HG02884 (cell line): Measurements from ENCODE around the gene VSIR.

Experiments
- ATAC-seq: cut with Tn5 transposase; IDR thresholded peaks from one replicate; pipeline ENCODE4 v1.9.1; 2021; ENCODE audit warnings: mild to moderate bottlenecking, moderate library complexity; ENCODE audit not compliant: unreplicated experiment

Gene VSIR

DNA sequence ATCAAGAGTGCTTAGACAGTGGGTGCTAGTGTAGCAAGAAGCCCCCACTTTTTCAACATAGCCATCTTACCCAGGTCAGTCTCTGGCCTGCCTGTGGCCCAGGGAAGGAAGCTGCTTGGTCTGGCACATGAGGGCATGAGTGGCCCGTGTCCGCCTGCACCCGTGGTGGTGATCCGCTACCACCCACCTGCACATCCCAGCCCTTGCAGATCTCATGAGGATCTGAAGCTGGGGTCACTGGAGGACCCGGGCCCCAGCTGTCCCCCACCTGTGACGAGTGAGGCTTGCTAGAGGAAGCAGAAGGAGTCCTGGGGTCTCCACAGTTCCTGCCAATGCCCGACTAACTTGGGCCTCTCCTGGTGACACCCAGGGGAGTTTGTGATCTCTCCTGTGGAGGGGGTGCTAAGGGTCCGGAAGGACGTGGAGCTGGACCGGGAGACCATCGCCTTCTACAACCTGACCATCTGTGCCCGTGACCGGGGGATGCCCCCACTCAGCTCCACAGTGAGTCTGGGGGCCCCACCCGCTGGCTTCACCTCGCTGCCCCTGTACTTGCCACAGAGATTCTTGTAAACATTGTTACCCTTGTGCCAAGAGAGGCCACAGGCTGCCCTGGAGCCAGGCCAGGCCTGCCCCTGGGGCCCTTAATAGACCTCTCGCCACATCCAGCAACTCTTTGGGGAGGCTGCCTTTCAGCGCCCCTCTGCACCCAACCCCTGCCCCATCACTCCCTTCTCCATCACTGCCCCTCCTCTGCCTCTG lies 10.8 kb upstream of the VSIR start:
- ATAC-seq: no peak

DNA sequence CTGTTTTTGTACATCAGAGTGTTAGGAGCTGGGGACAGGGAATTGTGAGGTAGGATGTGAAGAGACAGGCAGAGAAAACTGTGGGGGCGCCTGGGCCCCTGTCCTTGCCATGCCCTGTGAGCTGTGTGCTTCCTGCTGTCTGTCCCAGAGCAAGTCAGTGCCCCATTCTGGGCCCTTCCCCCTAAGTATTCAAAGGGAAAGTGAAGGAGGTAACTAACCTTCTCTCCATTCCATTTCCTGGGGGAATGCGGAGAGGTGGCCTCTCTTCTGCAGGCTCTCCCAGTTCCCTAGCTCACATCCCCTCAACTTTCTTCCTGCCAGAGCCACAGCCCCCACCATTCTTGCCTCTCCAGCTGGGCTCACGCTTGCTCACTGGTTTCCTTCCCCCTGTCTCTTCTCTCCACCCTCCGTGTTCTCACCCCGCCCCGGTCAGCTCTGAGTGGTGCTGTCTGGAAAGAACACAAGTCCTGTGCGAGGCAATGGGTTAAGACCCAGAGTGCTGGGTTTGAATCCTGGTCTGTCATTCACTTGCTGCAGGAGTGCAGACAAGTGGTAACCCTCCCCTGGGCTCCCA lies 9.7 kb upstream of the VSIR start:
- ATAC-seq: no peak

DNA sequence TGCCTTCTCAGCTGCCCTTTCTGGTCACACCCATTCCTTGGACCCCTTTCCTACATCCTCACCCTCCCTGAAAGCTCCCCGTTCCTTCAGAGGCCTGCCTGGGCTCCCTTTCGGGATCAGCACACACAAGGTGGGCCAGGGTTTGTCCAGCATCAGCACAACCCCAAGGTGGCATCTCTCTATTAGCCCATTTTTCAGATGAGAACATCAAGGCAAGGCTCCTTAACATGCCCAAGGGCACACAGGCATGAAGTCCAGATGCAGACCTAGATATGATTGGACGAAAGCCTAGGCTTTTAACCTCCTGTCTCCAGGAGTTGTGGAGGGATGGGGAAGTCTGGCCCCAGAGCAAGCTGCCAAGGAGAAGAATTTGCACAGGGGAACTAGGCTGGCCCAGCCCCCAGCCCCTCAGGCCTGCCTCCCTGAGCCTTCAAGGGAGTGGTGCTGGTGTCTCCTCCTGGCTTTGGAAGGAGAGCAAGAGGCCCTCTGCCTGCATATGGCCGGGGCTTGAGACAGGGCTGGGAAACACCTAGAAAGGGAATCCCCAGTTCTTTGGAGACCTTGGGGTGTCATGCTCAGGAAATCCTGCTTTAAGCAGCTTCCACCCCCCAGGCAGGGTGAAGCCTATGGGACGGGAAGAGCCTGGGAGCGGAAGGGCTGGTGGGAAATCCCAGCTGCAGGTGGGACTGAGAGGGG lies 9.0 kb upstream of the VSIR start:
- ATAC-seq: no peak

DNA sequence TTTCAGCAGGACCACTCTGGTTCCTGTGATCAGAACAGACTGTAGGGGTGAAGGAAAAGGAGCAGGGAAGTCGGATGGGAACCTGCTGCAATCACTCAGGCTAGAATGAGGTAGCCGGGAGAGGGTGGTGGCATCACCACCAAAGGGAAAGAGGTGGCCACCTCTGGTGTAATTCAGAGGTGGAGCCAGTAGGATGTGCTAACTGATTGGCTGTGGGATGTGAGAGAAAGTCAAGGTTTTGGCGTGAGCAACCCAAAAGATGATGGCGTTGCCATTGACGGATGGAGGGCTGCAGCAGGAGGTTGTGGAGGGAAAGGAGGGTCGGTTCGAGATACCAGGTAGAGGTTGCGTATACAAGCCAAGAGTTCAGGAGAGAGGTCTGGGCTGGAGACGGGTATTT lies 7.4 kb upstream of the VSIR start:
- no peak for ATAC-seq

DNA sequence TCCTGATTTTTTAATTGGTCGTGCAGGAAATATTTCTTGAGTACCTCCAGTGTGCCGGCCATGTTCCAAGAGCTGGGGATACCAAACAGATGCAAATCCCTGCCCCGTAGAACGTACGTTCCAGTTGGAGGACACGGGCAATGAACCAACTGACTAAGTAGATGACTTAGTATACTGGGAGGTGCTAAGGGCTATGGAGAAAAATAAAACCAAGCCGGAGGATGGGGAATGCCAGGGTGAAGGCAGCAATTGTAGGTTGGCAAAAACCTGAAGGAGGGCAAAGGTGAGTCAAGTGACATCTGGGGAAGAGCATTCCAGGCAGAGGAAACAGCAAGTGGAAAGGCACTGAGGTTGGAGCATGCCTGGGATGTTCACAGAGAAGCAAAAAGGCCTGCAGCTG lies 6.8 kb upstream of the VSIR start:
- ATAC-seq: no peak

- no peak for ATAC-seq
Observed at GRCh38 chr10:71779641-71780040, 6.3 kb upstream of the VSIR start.

DNA sequence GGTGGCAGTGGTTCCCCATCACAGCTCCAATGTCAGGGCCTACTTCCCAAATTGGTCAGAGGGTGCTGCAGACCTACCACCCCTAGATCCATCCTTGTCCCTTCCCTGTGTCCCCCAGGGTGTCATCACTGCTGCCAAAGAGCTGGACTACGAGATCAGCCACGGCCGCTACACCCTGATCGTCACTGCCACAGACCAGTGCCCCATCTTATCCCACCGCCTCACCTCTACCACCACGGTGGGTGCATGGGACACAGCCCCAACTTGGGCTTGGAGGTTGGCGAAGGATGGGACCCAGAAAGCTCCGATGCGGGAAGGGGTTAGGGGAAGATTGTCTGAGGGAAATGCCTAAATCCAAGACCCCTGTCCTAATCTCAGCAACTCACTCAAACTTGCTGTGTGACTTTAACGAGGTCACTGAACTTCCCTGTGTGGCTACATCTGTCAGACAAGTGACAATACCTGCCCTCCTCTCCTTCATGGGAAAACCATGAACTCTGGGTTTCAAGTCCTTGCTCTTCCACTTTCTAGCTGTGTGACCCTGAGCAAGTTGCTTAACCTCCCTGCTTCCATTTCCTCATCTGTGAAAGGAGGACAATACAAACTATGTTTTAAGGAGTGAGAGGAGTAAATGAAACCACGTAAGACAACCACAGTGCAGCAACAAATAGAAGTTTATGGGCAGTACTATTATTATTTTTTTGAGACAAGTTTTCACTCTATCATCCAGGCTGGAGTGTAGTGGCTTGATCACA lies 4.9 kb upstream of the VSIR start:
- ATAC-seq: no peak

GRCh38 chr10:71777213-71777985 lies 4.1 kb upstream of the VSIR start:
- ATAC-seq: no peak

DNA sequence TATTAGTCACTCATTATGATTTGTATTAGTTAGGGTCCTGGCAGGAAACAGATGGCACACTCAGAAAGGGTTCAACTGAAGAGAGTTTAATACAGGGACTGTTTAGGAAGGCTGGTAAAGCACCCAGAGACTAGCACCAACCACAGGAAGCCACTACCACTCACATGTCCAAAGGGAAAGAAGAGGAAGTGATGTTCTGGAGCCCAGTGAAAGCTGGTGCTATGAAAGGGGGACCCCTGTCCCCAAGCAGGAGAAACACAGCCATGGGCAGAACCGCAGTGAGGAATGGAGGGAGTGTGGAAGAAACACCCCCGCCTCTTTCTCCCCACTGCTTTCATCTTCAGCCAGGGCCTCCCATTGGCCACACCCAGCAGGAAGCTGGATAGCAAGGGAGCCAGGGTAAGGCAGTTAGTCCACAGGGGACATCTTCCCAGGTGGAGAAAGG lies 3.2 kb upstream of the VSIR start:
- ATAC-seq: no peak

GRCh38 chr10:71774916-71775702 lies 1.8 kb upstream of the VSIR start:
- ATAC-seq: no peak

GRCh38 chr10:71772832-71773220 lies 494 bp downstream of the VSIR start:
- no peak for ATAC-seq

DNA sequence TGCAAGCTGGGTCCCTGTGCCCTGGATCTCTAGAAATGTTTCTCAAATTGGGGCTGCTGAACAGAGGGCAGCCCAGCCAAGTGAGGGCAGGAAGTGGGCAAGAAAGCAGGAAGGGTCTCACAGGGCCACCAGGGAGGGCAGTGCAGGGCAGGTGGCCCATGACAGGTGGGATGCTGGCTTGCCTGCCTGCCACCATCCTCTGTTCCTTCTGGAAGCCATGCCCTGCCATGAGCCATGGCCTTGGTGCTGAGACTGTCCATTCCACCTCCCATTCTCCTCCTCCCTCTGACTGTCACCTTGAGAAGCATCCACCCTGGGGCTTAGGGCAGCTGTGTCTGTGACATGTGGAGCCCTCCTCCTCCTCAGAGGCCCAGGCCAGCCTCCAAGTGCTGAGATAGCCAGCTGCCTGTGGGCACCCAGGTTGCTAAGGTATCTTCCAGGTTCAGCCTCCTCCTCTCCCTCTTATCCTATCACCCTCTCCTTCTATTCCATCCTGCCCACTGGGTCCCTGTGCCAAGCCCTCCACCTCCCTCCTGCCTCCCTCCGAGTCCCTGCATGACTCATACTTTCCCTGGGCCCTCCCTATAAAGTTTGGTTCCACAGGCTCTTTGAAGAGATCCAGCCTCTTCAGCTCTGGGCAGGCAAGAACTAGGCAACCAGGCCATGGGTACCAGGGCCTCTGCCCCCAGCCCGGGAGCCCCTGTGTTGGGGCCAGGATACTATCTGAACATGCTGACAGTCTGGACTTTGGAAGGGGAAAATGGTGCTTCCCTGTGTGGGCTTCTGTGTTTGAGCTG lies 1.3 kb downstream of the VSIR start:
- no peak for ATAC-seq

- no peak for ATAC-seq
Observed at GRCh38 chr10:71771204-71771603, 2.1 kb downstream of the VSIR start.

DNA sequence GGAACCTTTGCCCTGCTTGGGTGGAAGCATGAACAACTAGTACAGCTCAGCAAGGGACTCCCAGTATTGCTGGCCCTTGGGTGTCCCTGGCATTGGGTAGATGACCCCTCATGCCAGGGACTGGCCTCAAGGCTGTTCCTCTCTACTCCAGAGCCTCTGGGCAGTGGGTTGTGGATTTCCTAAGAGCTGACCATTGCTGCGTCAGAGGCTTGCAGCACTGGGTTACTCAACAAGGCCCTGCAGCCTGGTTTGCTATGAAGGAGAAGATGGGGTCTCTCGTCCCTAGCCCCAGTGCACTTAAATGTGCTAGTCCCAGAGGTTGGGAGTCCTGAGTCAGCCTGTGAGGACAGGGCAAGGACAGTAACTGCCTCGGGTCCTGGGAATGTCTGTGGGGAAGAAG lies 2.5 kb downstream of the VSIR start:
- ATAC-seq: no peak

GRCh38 chr10:71770255-71770654 lies 3.1 kb downstream of the VSIR start:
- ATAC-seq: no peak

DNA sequence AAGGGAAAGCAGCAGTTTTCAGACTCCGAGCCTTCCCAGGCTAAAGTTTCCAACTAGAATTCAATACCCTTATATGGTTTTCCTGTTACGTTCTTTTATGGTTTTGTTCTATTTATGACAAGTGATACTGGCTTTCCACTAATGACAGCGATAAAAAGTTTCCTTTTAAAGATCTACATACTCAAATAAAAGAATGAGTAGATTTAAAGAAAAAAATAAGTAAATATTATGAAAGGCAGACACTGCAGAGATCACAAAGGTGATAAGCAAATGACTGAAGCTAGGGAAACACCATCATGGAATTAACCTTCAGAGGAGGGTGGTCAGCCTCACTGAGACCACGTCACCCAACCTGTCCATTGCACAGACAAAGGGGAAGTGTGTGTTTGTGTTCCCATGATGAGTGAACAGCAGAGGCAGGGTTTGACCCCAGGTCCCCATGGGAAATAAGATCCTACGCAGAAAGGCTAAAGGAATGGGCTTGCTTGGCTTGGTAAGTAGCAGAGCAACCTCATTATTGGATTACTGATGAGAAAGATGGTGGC lies 4.0 kb downstream of the VSIR start:
- no peak for ATAC-seq

GRCh38 chr10:71767420-71768035 lies 5.8 kb downstream of the VSIR start:
- no peak for ATAC-seq

- no peak for ATAC-seq
Observed at GRCh38 chr10:71766717-71767419, 6.5 kb downstream of the VSIR start.
